Mesenchymal stem cell (in vitro differentiated cells and primary cell): ENCODE results near the gene NDUFB8.
A peak's percentile ranks its signal among the peaks of the same experiment; 100 is the strongest.

Source experiments
- DNase-seq: peaks from one replicate; pipeline ENCODE4 v3.0.0-alpha.2; 2013
- H2AFZ ChIP-seq: one replicate; pipeline ENCODE4 v1.6.1; 2013; ENCODE audit warnings: low read depth, mild to moderate bottlenecking, control low read depth, inconsistent platforms, low read length, moderate library complexity
- H2AK5ac ChIP-seq: 2 replicates; pipeline ENCODE4 v1.6.1; 2013; ENCODE audit warnings: low read length, moderate library complexity, mild to moderate bottlenecking, inconsistent platforms; ENCODE audit not compliant: severe bottlenecking
- H2BK120ac ChIP-seq: one replicate; pipeline ENCODE4 v1.6.1; 2013; ENCODE audit warnings: low read depth, mild to moderate bottlenecking, inconsistent platforms, low read length, moderate library complexity
- H2BK12ac ChIP-seq, 2 experiments: one replicate each; pipeline ENCODE4 v1.6.1; 2013; ENCODE audit warnings: inconsistent platforms in 2 of 2, low read length in 2 of 2, mild to moderate bottlenecking in 2 of 2, moderate library complexity in 2 of 2, control low read depth in 1 of 2
- H2BK15ac ChIP-seq: one replicate; pipeline ENCODE4 v1.6.1; 2013; ENCODE audit warnings: mild to moderate bottlenecking, low read depth, inconsistent platforms; ENCODE audit not compliant: poor library complexity, severe bottlenecking
- H2BK5ac ChIP-seq: 2 replicates; pipeline ENCODE4 v1.6.1; 2013; ENCODE audit warnings: low read depth, mild to moderate bottlenecking, low read length, control low read depth, inconsistent platforms; ENCODE audit not compliant: poor library complexity, severe bottlenecking
- H3K14ac ChIP-seq, 2 experiments: one replicate each; pipeline ENCODE4 v1.6.1; 2013; ENCODE audit warnings: inconsistent platforms in 2 of 2, low read length in 2 of 2, control low read depth in 1 of 2, mild to moderate bottlenecking in 1 of 2, moderate library complexity in 1 of 2
- H3K18ac ChIP-seq, 2 experiments: one replicate each; pipeline ENCODE4 v1.6.1; 2013; ENCODE audit warnings: inconsistent platforms in 2 of 2, low read length in 2 of 2, control low read depth in 1 of 2, low read depth in 1 of 2, mild to moderate bottlenecking in 1 of 2
- H3K23ac ChIP-seq, 2 experiments: one replicate each; pipeline ENCODE4 v1.6.1; 2013; ENCODE audit warnings: inconsistent platforms in 2 of 2, low read length in 2 of 2, mild to moderate bottlenecking in 2 of 2, moderate library complexity in 2 of 2, control low read depth in 1 of 2
- H3K27ac ChIP-seq: 2 replicates; pipeline ENCODE4 v1.5.1; 2013; ENCODE audit warnings: mild to moderate bottlenecking, moderate library complexity, low read length, control low read depth, inconsistent platforms; ENCODE audit not compliant: poor library complexity, severe bottlenecking
- H3K27me3 ChIP-seq, 2 experiments: 2 replicates each; pipeline versions ENCODE4 v1.6.1 to v1.7.0; 2013; ENCODE audit warnings: low read length in 2 of 2, mild to moderate bottlenecking in 2 of 2, moderate library complexity in 2 of 2, control low read depth in 1 of 2, inconsistent platforms in 1 of 2; ENCODE audit not compliant: control insufficient read depth in 1 of 2, insufficient read depth in 1 of 2
- H3K36me3 ChIP-seq, 2 experiments: 2 replicates each; pipeline versions ENCODE4 v1.6.1 to v1.7.0; 2013; ENCODE audit warnings: low read length in 2 of 2, control low read depth in 1 of 2, inconsistent platforms in 1 of 2, low read depth in 1 of 2, mild to moderate bottlenecking in 1 of 2; ENCODE audit not compliant: insufficient read depth in 2 of 2, control insufficient read depth in 1 of 2
- H3K4ac ChIP-seq, 2 experiments: one replicate each; pipeline ENCODE4 v1.6.1; 2013; ENCODE audit warnings: inconsistent platforms in 2 of 2, low read length in 2 of 2, mild to moderate bottlenecking in 2 of 2, moderate library complexity in 2 of 2, control low read depth in 1 of 2, low read depth in 1 of 2
- H3K4me1 ChIP-seq: 2 replicates; pipeline ENCODE4 v1.6.1; 2013; ENCODE audit warnings: low read depth, low read length, control low read depth; ENCODE audit not compliant: control insufficient read depth, insufficient read depth
- H3K4me2 ChIP-seq: 2 replicates; pipeline ENCODE4 v1.6.1; 2013; ENCODE audit warnings: low read length, mild to moderate bottlenecking, inconsistent platforms; ENCODE audit not compliant: poor library complexity, severe bottlenecking
- H3K4me3 ChIP-seq, 2 experiments: 2 replicates each; pipeline versions ENCODE4 v1.5.1 to v1.7.0; 2013; ENCODE audit warnings: low read length in 2 of 2, mild to moderate bottlenecking in 2 of 2, control low read depth in 1 of 2, low read depth in 1 of 2; ENCODE audit not compliant: insufficient read depth in 1 of 2
- H3K79me1 ChIP-seq: replicated peaks from 2 replicates; pipeline ENCODE4 v1.6.1; 2013; ENCODE audit warnings: mild to moderate bottlenecking, control low read depth, low read length, inconsistent platforms; ENCODE audit not compliant: poor library complexity, severe bottlenecking
- H3K9ac ChIP-seq: 2 replicates; pipeline ENCODE4 v1.7.0; 2013; ENCODE audit warnings: mild to moderate bottlenecking, low read length, moderate library complexity
- H3K9me3 ChIP-seq: 2 replicates; pipeline ENCODE4 v1.7.0; 2013; ENCODE audit warnings: mild to moderate bottlenecking, low read length; ENCODE audit not compliant: control insufficient read depth
- H4K8ac ChIP-seq: one replicate; pipeline ENCODE4 v1.6.1; 2013; ENCODE audit warnings: inconsistent platforms, mild to moderate bottlenecking, low read length, moderate library complexity
- H4K91ac ChIP-seq: one replicate; pipeline ENCODE4 v1.6.1; 2013; ENCODE audit warnings: mild to moderate bottlenecking, low read length, inconsistent platforms
- WGBS: methylation state at CpG from one replicate; pipeline ENCODE4 v1.1.7; 2013; ENCODE audit warnings: mixed read lengths; 5-methylcytosine and 5-hydroxymethylcytosine counted together

The NDUFB8 gene

GRCh38 chr10:100562008-100562672 lies 32.5 kb upstream of the NDUFB8 start:
- peaks cover 12 to 17% of the 10 kb centered on the region in 2 experiments for H3K36me3 ChIP-seq
- H2BK15ac ChIP-seq, result no peak overlapping the region
- H3K4me1 ChIP-seq, result peaks cover 9% of the 10 kb centered on the region
- H3K4ac ChIP-seq, result no peak overlapping the region
- H2BK120ac ChIP-seq, result no peak overlapping the region
- no peak overlapping the region for H2AK5ac ChIP-seq
- peak overlapping the region; percentile 7 for H3K9ac ChIP-seq
- no peak overlapping the region for H3K23ac ChIP-seq
- H3K4me3 ChIP-seq, result peak overlapping the region in 1 of 2 experiments; percentile 33
- no peak overlapping the region for H2BK5ac ChIP-seq
- H3K27ac ChIP-seq, result no peak overlapping the region
- no peak overlapping the region for H4K8ac ChIP-seq
- H2BK12ac ChIP-seq, result no peak overlapping the region
- H3K79me1 ChIP-seq, result no peaks in the 10 kb centered on the region
- H3K18ac ChIP-seq, result no peak overlapping the region
- WGBS, result 50% methylated on average over 62 of the region's 62 CpGs
- peak; percentile 49 for DNase-seq
- no peak overlapping the region for H3K14ac ChIP-seq
- H2AFZ ChIP-seq, result no peak overlapping the region
- H3K9me3 ChIP-seq, result no peaks in the 10 kb centered on the region
- H3K4me2 ChIP-seq, result no peak overlapping the region
- H4K91ac ChIP-seq, result no peak overlapping the region
- peaks cover 36 to 58% of the 10 kb centered on the region in 2 experiments for H3K27me3 ChIP-seq

GRCh38 chr10:100561005-100561404 lies 31.3 kb upstream of the NDUFB8 start:
- Histone ChIP-seq H3K36me3 (peaks cover 17 to 28% of the 10 kb centered on the region in 2 experiments), H3K23ac (no peak overlapping the region)

GRCh38 chr10:100560248-100560647 lies 30.6 kb upstream of the NDUFB8 start:
- Histone ChIP-seq H2BK5ac (no peak overlapping the region), H3K9me3 (no peaks in the 10 kb centered on the region), H3K9ac (no peak overlapping the region), H4K8ac (no peak overlapping the region), H3K14ac (no peak overlapping the region), H3K36me3 (peaks cover 17 to 33% of the 10 kb centered on the region in 2 experiments), H2BK120ac (no peak overlapping the region), H3K4me1 (peaks cover 9% of the 10 kb centered on the region), H3K27me3 (peaks cover 17 to 39% of the 10 kb centered on the region in 2 experiments), H4K91ac (no peak overlapping the region), H2BK15ac (no peak overlapping the region), H3K23ac (no peak overlapping the region), H2BK12ac (no peak overlapping the region), H3K18ac (no peak overlapping the region), H2AFZ (no peak overlapping the region), H3K4me2 (no peak overlapping the region), H3K4ac (no peak overlapping the region), H3K4me3 (no peak overlapping the region), H2AK5ac (no peak overlapping the region), H3K79me1 (no peaks in the 10 kb centered on the region), H3K27ac (no peak overlapping the region)
- DNase-seq, result no peak
- 100% methylated on average over 1 of the region's 1 CpG for WGBS

More at GRCh38 chr10:100561005-100561404, 31.3 kb upstream of the NDUFB8 start:
- Histone ChIP-seq H3K4me1 (peaks cover 9% of the 10 kb centered on the region), H3K27ac (no peak overlapping the region), H3K79me1 (no peaks in the 10 kb centered on the region), H3K18ac (no peak overlapping the region), H2AFZ (no peak overlapping the region), H3K9me3 (no peaks in the 10 kb centered on the region), H2BK5ac (no peak overlapping the region), H3K9ac (no peak overlapping the region), H4K91ac (no peak overlapping the region), H2AK5ac (no peak overlapping the region), H3K4me2 (no peak overlapping the region), H4K8ac (no peak overlapping the region), H3K4me3 (no peak overlapping the region), H3K14ac (no peak overlapping the region), H3K4ac (no peak overlapping the region), H2BK120ac (no peak overlapping the region), H2BK15ac (no peak overlapping the region), H3K27me3 (peaks cover 24 to 47% of the 10 kb centered on the region in 2 experiments), H2BK12ac (peak overlapping the region in 1 of 2 experiments; percentile 11)
- 79% methylated on average over 2 of the region's 2 CpGs for WGBS
- DNase-seq, result no peak

DNA sequence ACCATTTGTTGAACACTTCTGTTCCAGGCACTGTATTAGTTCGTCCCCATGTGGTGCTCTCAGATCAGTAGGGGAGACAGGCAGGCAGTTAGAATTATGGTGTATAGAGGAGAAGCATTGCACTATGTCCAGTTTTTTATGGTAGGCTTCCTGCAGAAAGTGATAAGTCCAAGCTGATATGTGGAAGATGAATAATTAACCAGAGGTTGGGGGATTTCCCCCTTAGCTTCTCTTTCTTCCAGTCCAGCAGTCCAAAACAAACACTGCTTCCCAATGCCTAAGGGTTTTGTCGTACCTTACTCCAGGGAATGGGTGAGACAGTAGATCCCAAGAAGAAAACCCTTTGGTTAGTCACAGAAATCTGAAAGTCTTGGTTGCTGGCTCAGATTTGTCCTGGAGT lies 25.2 kb upstream of the NDUFB8 start:
- Histone ChIP-seq H3K4ac (no peak overlapping the region), H3K4me3 (no peak overlapping the region), H4K91ac (no peak overlapping the region), H3K9me3 (no peaks in the 10 kb centered on the region), H2BK5ac (no peak overlapping the region), H3K14ac (no peak overlapping the region), H2BK120ac (no peak overlapping the region), H3K4me1 (no peaks in the 10 kb centered on the region), H3K27ac (no peak overlapping the region), H3K36me3 (peaks cover 23 to 74% of the 10 kb centered on the region in 2 experiments), H2BK15ac (no peak overlapping the region), H3K27me3 (no peaks in the 10 kb centered on the region), H2BK12ac (no peak overlapping the region), H3K4me2 (no peak overlapping the region), H3K18ac (no peak overlapping the region), H3K79me1 (peaks cover 7% of the 10 kb centered on the region), H2AFZ (no peak overlapping the region), H3K9ac (no peak overlapping the region), H4K8ac (no peak overlapping the region), H2AK5ac (no peak overlapping the region), H3K23ac (no peak overlapping the region)
- DNase-seq, result no peak
- WGBS, result 95% methylated on average over 2 of the region's 2 CpGs
